Endodermal cell (in vitro differentiated cells): ENCODE results near the gene PRKCB. TPM values are rescaled to one million over a fixed set of nuclear protein-coding genes. Genes with fewer than 3 reads are reported as not detected.

Source experiments
- DNase-seq: peaks from one replicate; pipeline ENCODE4 v3.0.0-alpha.2; 2017
- H3K27ac ChIP-seq: 2 replicates; pipeline ENCODE4 v1.5.1; 2013; ENCODE audit warnings: mild to moderate bottlenecking, low read depth, low read length, moderate library complexity
- H3K27me3 ChIP-seq: 2 replicates; pipeline ENCODE4 v1.6.1; 2013; ENCODE audit warnings: mild to moderate bottlenecking, low read length, moderate library complexity; ENCODE audit not compliant: insufficient read depth, control insufficient read depth, poor library complexity, severe bottlenecking
- H3K36me3 ChIP-seq: 2 replicates; pipeline ENCODE4 v1.7.0; 2013; ENCODE audit warnings: mild to moderate bottlenecking, low read length, moderate library complexity; ENCODE audit not compliant: control insufficient read depth, insufficient read depth
- H3K4me1 ChIP-seq: one replicate; pipeline ENCODE4 v1.7.0; 2013; ENCODE audit warnings: low read length; ENCODE audit not compliant: control insufficient read depth, insufficient read depth
- H3K4me3 ChIP-seq: 2 replicates; pipeline ENCODE4 v1.5.1; 2013; ENCODE audit warnings: mild to moderate bottlenecking, low read length, moderate library complexity
- H3K9ac ChIP-seq: 2 replicates; pipeline ENCODE4 v1.6.1; 2013; ENCODE audit warnings: mild to moderate bottlenecking, low read length, moderate library complexity; ENCODE audit not compliant: poor library complexity, severe bottlenecking; ENCODE audit errors: extremely low read depth
- H3K9me3 ChIP-seq: 2 replicates; pipeline ENCODE4 v1.6.1; 2013; ENCODE audit warnings: mild to moderate bottlenecking, low read length, moderate library complexity; ENCODE audit not compliant: control insufficient read depth
- H3K27ac Mint-ChIP-seq: 2 replicates; pipeline ENCODE4 v1.8.0; 2020; ENCODE audit warnings: mixed read lengths
- H3K27me3 Mint-ChIP-seq: 2 replicates; pipeline ENCODE4 v1.8.0; 2021; ENCODE audit warnings: mild to moderate bottlenecking, mixed read lengths; ENCODE audit not compliant: insufficient read depth
- H3K36me3 Mint-ChIP-seq: 2 replicates; pipeline ENCODE4 v1.8.0; 2020; ENCODE audit warnings: low read depth, mixed read lengths
- H3K4me1 Mint-ChIP-seq: 2 replicates; pipeline ENCODE4 v1.8.0; 2020; ENCODE audit warnings: mixed read lengths
- H3K4me3 Mint-ChIP-seq: 2 replicates; pipeline ENCODE4 v1.8.0; 2020; ENCODE audit warnings: mild to moderate bottlenecking, moderate library complexity, mixed read lengths
- H3K9me3 Mint-ChIP-seq: 2 replicates; pipeline ENCODE4 v1.8.0; 2020; ENCODE audit warnings: mild to moderate bottlenecking, mixed read lengths
- WGBS, 2 experiments: methylation state at CpG; one replicate each; pipeline versions ENCODE4 v1.1.5 to v1.1.7; 2013; ENCODE audit warnings: missing lambda C conversion rate in 2 of 2, mixed read lengths in 1 of 2; ENCODE audit not compliant: insufficient coverage in 1 of 2, insufficient read length in 1 of 2; 5-methylcytosine and 5-hydroxymethylcytosine counted together
- total RNA-seq, 2 donors: library from RNA; stranded (reverse); fragmentation: NEBNext Ultra II Directional in 1 of 2; extraction: Animal tissue kit (Norgen Biotek cat#: 25700) in 1 of 2; gene quantifications; 2 replicates in 1 of 2; 3 replicates in 1 of 2; pipeline ENCODE4 v1.2.1, GENCODE V29; 2021
- TF ChIP-seq, protein P1 (sequence below): fragments of 200-600 bp; sonication (generic); conservative IDR thresholded peaks from 2 replicates; pipeline ENCODE4 v1.5.0; 2021; ENCODE audit warnings: antibody characterized with exemption, mild to moderate bottlenecking

Gene PRKCB
- total RNA-seq, 2 donors from 2014 or later = 0.38 to 1.1 TPM

DNA sequence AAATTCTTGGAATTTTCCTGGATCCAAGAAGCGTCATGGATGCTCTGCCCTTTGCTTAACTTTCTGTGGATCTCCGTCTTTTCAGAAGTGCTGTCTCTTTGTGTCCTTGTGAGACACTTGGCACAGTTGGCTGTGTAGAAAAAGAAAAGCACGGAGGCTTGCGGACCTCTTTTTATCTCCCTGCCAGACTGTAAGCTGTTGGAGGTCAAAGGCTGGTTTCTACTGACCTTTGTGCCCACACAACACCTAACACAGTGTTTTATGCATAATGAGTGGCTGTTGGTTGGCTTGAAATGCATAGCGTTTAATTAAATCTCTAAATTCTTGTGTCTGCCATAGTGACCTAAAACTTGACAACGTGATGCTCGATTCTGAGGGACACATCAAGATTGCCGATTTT lies 344.7 kb downstream of the PRKCB start:
- Histone ChIP-seq H3K27ac (no peak overlapping the region), H3K4me1 (no peaks in the 10 kb centered on the region), H3K9ac (no peak overlapping the region), H3K27me3 (peaks cover 8% of the 10 kb centered on the region), H3K4me3 (no peak overlapping the region), H3K9me3 (no peaks in the 10 kb centered on the region), H3K36me3 (no peaks in the 10 kb centered on the region)
- DNase-seq = no peak
- H3K27me3 Mint-ChIP-seq = peaks cover 3% of the 10 kb centered on the region
- no peak overlapping the region for H3K4me3 Mint-ChIP-seq
- H3K36me3 Mint-ChIP-seq = no peaks in the 10 kb centered on the region
- no peak overlapping the region for H3K27ac Mint-ChIP-seq
- TF ChIP-seq, protein P1, sequence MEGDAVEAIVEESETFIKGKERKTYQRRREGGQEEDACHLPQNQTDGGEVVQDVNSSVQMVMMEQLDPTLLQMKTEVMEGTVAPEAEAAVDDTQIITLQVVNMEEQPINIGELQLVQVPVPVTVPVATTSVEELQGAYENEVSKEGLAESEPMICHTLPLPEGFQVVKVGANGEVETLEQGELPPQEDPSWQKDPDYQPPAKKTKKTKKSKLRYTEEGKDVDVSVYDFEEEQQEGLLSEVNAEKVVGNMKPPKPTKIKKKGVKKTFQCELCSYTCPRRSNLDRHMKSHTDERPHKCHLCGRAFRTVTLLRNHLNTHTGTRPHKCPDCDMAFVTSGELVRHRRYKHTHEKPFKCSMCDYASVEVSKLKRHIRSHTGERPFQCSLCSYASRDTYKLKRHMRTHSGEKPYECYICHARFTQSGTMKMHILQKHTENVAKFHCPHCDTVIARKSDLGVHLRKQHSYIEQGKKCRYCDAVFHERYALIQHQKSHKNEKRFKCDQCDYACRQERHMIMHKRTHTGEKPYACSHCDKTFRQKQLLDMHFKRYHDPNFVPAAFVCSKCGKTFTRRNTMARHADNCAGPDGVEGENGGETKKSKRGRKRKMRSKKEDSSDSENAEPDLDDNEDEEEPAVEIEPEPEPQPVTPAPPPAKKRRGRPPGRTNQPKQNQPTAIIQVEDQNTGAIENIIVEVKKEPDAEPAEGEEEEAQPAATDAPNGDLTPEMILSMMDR = no peak
- WGBS, 2 experiments = 94 to 100% methylated on average over 4 to 8 of the region's 8 CpGs
- H3K4me1 Mint-ChIP-seq = no peaks in the 10 kb centered on the region
- H3K9me3 Mint-ChIP-seq = no peaks in the 10 kb centered on the region

DNA sequence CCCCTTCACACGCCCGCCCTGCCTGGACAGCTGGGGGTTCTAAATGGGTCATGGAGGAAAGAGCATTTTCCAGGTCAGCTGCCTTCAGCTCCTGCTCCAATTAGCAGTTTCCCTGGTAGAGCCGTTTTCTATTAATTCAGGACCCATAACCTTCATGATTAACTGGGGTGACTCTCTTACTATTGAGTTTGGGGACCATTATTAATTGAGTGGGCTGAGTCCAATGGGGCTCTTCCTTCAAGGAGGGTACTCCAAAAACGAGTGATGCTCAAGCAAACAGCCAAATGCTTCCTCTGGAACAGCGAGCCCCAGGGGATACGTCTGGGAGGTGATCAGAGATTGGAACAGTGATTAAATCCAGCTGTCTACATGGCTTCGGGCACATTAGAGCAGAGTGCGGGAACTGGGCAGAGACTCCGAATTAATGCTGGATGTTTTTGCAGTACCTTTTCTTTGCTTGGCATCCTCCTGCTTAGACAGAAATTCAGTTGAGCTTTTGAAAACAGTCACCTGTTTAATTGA lies 352.3 kb downstream of the PRKCB start:
- Mint-ChIP-seq H3K27ac (no peak overlapping the region), H3K4me1 (no peaks in the 10 kb centered on the region)
- 88 to 96% methylated on average over 9 of the region's 9 CpGs for WGBS, 2 experiments

DNA sequence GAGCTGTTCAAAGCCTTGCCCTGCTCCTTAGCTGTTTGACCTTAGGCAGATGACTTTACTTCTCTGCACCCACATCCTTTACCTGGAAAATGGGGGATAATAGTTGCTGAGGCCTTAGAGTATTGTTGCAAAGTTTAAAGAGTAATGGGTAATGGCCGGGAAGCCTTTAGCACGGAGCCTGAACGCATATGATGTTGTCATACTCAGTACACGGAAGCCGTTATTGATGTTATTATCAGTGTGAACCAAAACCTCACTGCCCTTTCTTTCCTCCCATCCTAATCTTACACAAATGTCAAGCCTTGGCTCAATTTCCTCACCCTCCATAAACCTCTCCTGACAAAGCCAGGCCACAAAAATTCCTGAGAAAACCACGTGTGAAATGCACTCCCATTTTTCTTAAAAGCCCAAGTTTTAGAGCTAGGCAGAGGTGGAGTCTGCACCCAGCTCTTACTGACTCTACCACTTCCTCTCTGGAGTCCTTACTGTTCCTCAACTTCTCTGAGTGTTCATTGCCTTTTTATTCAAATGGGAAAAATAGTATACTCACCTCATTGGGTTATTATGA lies 353.1 kb downstream of the PRKCB start:
- no peaks in the 10 kb centered on the region for H3K4me1 ChIP-seq
- DNase-seq = no peak
- H3K27ac ChIP-seq = no peak overlapping the region
- no peaks in the 10 kb centered on the region for H3K9me3 ChIP-seq
- Mint-ChIP-seq H3K27ac (no peak overlapping the region), H3K27me3 (peaks cover 1% of the 10 kb centered on the region), H3K4me1 (no peaks in the 10 kb centered on the region), H3K4me3 (no peak overlapping the region), H3K9me3 (no peaks in the 10 kb centered on the region), H3K36me3 (no peaks in the 10 kb centered on the region)
- H3K27me3 ChIP-seq = peaks cover 15% of the 10 kb centered on the region
- TF ChIP-seq, protein P1 = no peak
- H3K9ac ChIP-seq = no peak overlapping the region
- no peak overlapping the region for H3K4me3 ChIP-seq
- WGBS, 2 experiments = 85 to 90% methylated on average over 5 to 6 of the region's 6 CpGs
- H3K36me3 ChIP-seq = no peaks in the 10 kb centered on the region

More for the DNA sequence above, 352.3 kb downstream of the PRKCB start:
- H3K9me3 Mint-ChIP-seq = no peaks in the 10 kb centered on the region
- Histone ChIP-seq H3K4me1 (no peaks in the 10 kb centered on the region), H3K36me3 (no peaks in the 10 kb centered on the region), H3K27ac (no peak overlapping the region), H3K9ac (no peak overlapping the region), H3K27me3 (peaks cover 15% of the 10 kb centered on the region), H3K9me3 (no peaks in the 10 kb centered on the region), H3K4me3 (no peak overlapping the region)
- TF ChIP-seq, protein P1 = no peak
- no peak for DNase-seq
- H3K4me3 Mint-ChIP-seq = no peak overlapping the region
- H3K27me3 Mint-ChIP-seq = peaks cover 1% of the 10 kb centered on the region
- H3K36me3 Mint-ChIP-seq = no peaks in the 10 kb centered on the region
